ENCODE data around the gene LDB2.

The LDB2 gene

GRCh38 chr4:16809064-16809463 is 89.4 kb downstream of the LDB2 start:
- Histone ChIP-seq H4K8ac (ENCODE audit: low read depth, low read length) (no peak overlapping the region), H2BK120ac (ENCODE audit: low read depth, low read length) (no peak overlapping the region), H3K4ac (ENCODE audit: low read depth, low read length) (no peak overlapping the region), H2BK15ac (replicated peaks; ENCODE audit: low read depth) (no peak overlapping the region), H2AK5ac (ENCODE audit: low read length) (no peak overlapping the region), H4K5ac (ENCODE audit: low read length) (no peak overlapping the region), H3K4me1 (ENCODE audit: control insufficient read depth, low read depth, low read length) (no peaks in the 10 kb centered on the region), H3K9ac (ENCODE audit: low read length) (no peak overlapping the region), H3K18ac (ENCODE audit: low read length) (no peak overlapping the region), H3K4me2 (ENCODE audit: low read length) (no peak overlapping the region), H3K56ac (ENCODE audit: low read length) (no peak overlapping the region), H3K4me3 (ENCODE audit: low read length) (no peak overlapping the region), H3K27ac (ENCODE audit: low read depth, low read length) (no peak overlapping the region), H2BK5ac (ENCODE audit: low read length) (no peak overlapping the region), H3K23ac (ENCODE audit: low read length) (no peak overlapping the region), H3K79me1 (ENCODE audit: low read length) (peaks cover 12% of the 10 kb centered on the region), H3K36me3 (ENCODE audit: control insufficient read depth, insufficient read depth, low read length) (no peaks in the 10 kb centered on the region), H3K79me2 (ENCODE audit: control insufficient read depth, insufficient read depth, low read length) (no peaks in the 10 kb centered on the region), H3K27me3 (ENCODE audit: insufficient read depth, low read length, poor library complexity) (no peaks in the 10 kb centered on the region)
- DNase-seq = no peak
- WGBS (ENCODE audit: extremely low coverage, insufficient coverage, low lambda C conversion rate) = no CpG with 5 or more reads among the region's 2 CpGs

- H3K79me2 ChIP-seq (ENCODE audit: control insufficient read depth, insufficient read depth, low read length) = no peaks in the 10 kb centered on the region
- H3K4me1 ChIP-seq (ENCODE audit: control insufficient read depth, low read depth, low read length) = no peaks in the 10 kb centered on the region
- no peak overlapping the region for H4K8ac ChIP-seq (ENCODE audit: low read depth, low read length)
- H3K23ac ChIP-seq (ENCODE audit: low read length) = no peak overlapping the region
- H3K18ac ChIP-seq (ENCODE audit: low read length) = no peak overlapping the region
- no peaks in the 10 kb centered on the region for H3K36me3 ChIP-seq (ENCODE audit: control insufficient read depth, insufficient read depth, low read length)
- H2BK120ac ChIP-seq (ENCODE audit: low read depth, low read length) = no peak overlapping the region
- H4K5ac ChIP-seq (ENCODE audit: low read length) = no peak overlapping the region
- no peak overlapping the region for H3K4me2 ChIP-seq (ENCODE audit: low read length)
- H3K79me1 ChIP-seq (ENCODE audit: low read length) = peaks cover 10% of the 10 kb centered on the region
- no peak overlapping the region for H2BK5ac ChIP-seq (ENCODE audit: low read length)
- H3K27ac ChIP-seq (ENCODE audit: low read depth, low read length) = no peak overlapping the region
- H2AK5ac ChIP-seq (ENCODE audit: low read length) = no peak overlapping the region
- H3K9ac ChIP-seq (ENCODE audit: low read length) = no peak overlapping the region
- H3K56ac ChIP-seq (ENCODE audit: low read length) = no peak overlapping the region
- DNase-seq = no peak
- H3K4ac ChIP-seq (ENCODE audit: low read depth, low read length) = no peak overlapping the region
- no peak overlapping the region for H2BK15ac ChIP-seq (replicated peaks; ENCODE audit: low read depth)
- no peak overlapping the region for H3K4me3 ChIP-seq (ENCODE audit: low read length)
- no peaks in the 10 kb centered on the region for H3K27me3 ChIP-seq (ENCODE audit: insufficient read depth, low read length, poor library complexity)
Observed at GRCh38 chr4:16807355-16807754, 91.1 kb downstream of the LDB2 start.

GRCh38 chr4:16804581-16804980 is 93.9 kb downstream of the LDB2 start:
- Histone ChIP-seq H2AK5ac (ENCODE audit: low read length) (no peak overlapping the region), H3K18ac (ENCODE audit: low read length) (no peak overlapping the region), H4K5ac (ENCODE audit: low read length) (no peak overlapping the region), H3K79me1 (ENCODE audit: low read length) (peaks cover 5% of the 10 kb centered on the region), H2BK5ac (ENCODE audit: low read length) (no peak overlapping the region), H3K27me3 (ENCODE audit: insufficient read depth, low read length, poor library complexity) (no peaks in the 10 kb centered on the region), H3K4me2 (ENCODE audit: low read length) (no peak overlapping the region), H4K8ac (ENCODE audit: low read depth, low read length) (no peak overlapping the region), H3K9ac (ENCODE audit: low read length) (no peak overlapping the region), H2BK120ac (ENCODE audit: low read depth, low read length) (no peak overlapping the region), H3K27ac (ENCODE audit: low read depth, low read length) (no peak overlapping the region), H3K4me3 (ENCODE audit: low read length) (no peak overlapping the region), H3K23ac (ENCODE audit: low read length) (no peak overlapping the region), H3K4me1 (ENCODE audit: control insufficient read depth, low read depth, low read length) (no peaks in the 10 kb centered on the region), H3K79me2 (ENCODE audit: control insufficient read depth, insufficient read depth, low read length) (no peaks in the 10 kb centered on the region), H2BK15ac (replicated peaks; ENCODE audit: low read depth) (no peak overlapping the region), H3K36me3 (ENCODE audit: control insufficient read depth, insufficient read depth, low read length) (peaks cover 2% of the 10 kb centered on the region), H3K56ac (ENCODE audit: low read length) (no peak overlapping the region), H3K4ac (ENCODE audit: low read depth, low read length) (no peak overlapping the region)
- no peak for DNase-seq

DNA sequence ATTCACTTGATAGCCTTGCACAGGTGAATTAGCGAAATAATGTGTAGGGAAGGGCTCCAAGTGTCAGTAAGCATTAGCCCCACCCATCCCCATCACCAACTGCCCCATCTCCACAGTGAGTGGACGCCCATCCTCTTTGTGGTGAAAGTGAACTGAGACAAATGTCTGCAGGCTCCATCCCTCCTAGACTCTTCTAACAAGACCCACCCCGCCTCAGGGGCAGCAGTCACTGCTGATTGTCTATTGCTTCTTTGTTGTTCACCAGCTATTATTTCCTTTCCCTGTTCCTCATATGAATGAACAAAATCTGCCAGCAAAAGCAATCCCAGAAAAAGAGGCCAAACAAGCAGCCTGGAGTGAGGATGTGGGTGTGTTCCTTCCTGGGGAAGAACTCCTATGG is 96.4 kb downstream of the LDB2 start:
- no peak overlapping the region for H3K23ac ChIP-seq (ENCODE audit: low read length)
- H3K4ac ChIP-seq (ENCODE audit: low read depth, low read length) = no peak overlapping the region
- no peak overlapping the region for H3K4me3 ChIP-seq (ENCODE audit: low read length)
- H3K4me1 ChIP-seq (ENCODE audit: control insufficient read depth, low read depth, low read length) = no peaks in the 10 kb centered on the region
- H3K27me3 ChIP-seq (ENCODE audit: insufficient read depth, low read length, poor library complexity) = no peaks in the 10 kb centered on the region
- WGBS (ENCODE audit: extremely low coverage, insufficient coverage, low lambda C conversion rate) = no CpG with 5 or more reads among the region's 3 CpGs
- no peak overlapping the region for H2BK120ac ChIP-seq (ENCODE audit: low read depth, low read length)
- no peak overlapping the region for H3K18ac ChIP-seq (ENCODE audit: low read length)
- no peak for DNase-seq
- H4K5ac ChIP-seq (ENCODE audit: low read length) = no peak overlapping the region
- H4K8ac ChIP-seq (ENCODE audit: low read depth, low read length) = no peak overlapping the region
- H3K56ac ChIP-seq (ENCODE audit: low read length) = no peak overlapping the region
- H3K79me1 ChIP-seq (ENCODE audit: low read length) = peaks cover 9% of the 10 kb centered on the region
- H3K36me3 ChIP-seq (ENCODE audit: control insufficient read depth, insufficient read depth, low read length) = peaks cover 2% of the 10 kb centered on the region
- H2BK15ac ChIP-seq (replicated peaks; ENCODE audit: low read depth) = no peak overlapping the region
- no peaks in the 10 kb centered on the region for H3K79me2 ChIP-seq (ENCODE audit: control insufficient read depth, insufficient read depth, low read length)
- no peak overlapping the region for H2AK5ac ChIP-seq (ENCODE audit: low read length)
- no peak overlapping the region for H3K9ac ChIP-seq (ENCODE audit: low read length)
- no peak overlapping the region for H3K4me2 ChIP-seq (ENCODE audit: low read length)
- no peak overlapping the region for H2BK5ac ChIP-seq (ENCODE audit: low read length)
- no peak overlapping the region for H3K27ac ChIP-seq (ENCODE audit: low read depth, low read length)

GRCh38 chr4:16801356-16801755 is 97.1 kb downstream of the LDB2 start:
- H4K5ac ChIP-seq (ENCODE audit: low read length) = no peak overlapping the region
- H4K8ac ChIP-seq (ENCODE audit: low read depth, low read length) = no peak overlapping the region
- no peaks in the 10 kb centered on the region for H3K27me3 ChIP-seq (ENCODE audit: insufficient read depth, low read length, poor library complexity)
- H2BK120ac ChIP-seq (ENCODE audit: low read depth, low read length) = no peak overlapping the region
- H3K4me2 ChIP-seq (ENCODE audit: low read length) = no peak overlapping the region
- H3K27ac ChIP-seq (ENCODE audit: low read depth, low read length) = no peak overlapping the region
- H2AK5ac ChIP-seq (ENCODE audit: low read length) = no peak overlapping the region
- H3K23ac ChIP-seq (ENCODE audit: low read length) = no peak overlapping the region
- no peak overlapping the region for H2BK5ac ChIP-seq (ENCODE audit: low read length)
- WGBS (ENCODE audit: extremely low coverage, insufficient coverage, low lambda C conversion rate) = no CpG with 5 or more reads among the region's 3 CpGs
- H3K4me3 ChIP-seq (ENCODE audit: low read length) = no peak overlapping the region
- H3K56ac ChIP-seq (ENCODE audit: low read length) = no peak overlapping the region
- H3K4ac ChIP-seq (ENCODE audit: low read depth, low read length) = no peak overlapping the region
- no peak for DNase-seq
- peaks cover 2% of the 10 kb centered on the region for H3K36me3 ChIP-seq (ENCODE audit: control insufficient read depth, insufficient read depth, low read length)
- H3K79me2 ChIP-seq (ENCODE audit: control insufficient read depth, insufficient read depth, low read length) = peaks cover 2% of the 10 kb centered on the region
- no peak overlapping the region for H2BK15ac ChIP-seq (replicated peaks; ENCODE audit: low read depth)
- H3K18ac ChIP-seq (ENCODE audit: low read length) = no peak overlapping the region
- H3K4me1 ChIP-seq (ENCODE audit: control insufficient read depth, low read depth, low read length) = peaks cover 3% of the 10 kb centered on the region
- H3K79me1 ChIP-seq (ENCODE audit: low read length) = peaks cover 13% of the 10 kb centered on the region
- no peak overlapping the region for H3K9ac ChIP-seq (ENCODE audit: low read length)

DNA sequence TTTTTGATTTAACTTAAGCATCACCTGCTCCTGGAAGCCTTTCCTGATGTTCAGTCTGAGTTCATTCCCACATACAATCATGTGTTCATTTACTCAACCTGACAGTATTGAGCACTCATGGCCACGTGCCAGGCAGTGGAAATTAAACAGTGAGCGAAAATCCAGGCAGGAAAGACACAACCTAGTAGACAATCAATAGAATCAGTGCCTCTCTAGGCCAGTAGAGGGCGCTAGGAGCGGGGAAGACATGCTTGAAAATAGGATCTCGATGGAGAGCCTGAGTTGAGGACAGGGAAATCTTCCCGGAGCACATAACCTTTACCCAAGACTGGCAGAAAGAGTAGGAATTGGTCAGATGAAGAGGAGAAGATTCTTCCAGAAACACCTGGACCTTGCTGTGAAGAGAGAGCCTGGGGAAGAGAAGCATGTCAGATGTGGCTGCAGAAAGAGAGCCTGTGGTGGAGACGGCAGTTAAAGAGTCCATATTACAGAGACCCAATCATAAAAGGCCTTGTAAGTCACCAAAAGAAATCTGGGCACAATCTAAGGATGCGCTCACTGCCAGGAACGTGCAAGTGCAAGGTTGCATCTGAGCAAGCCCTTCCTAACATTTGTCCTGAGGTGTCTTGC is 103.5 kb downstream of the LDB2 start:
- Histone ChIP-seq H3K56ac (ENCODE audit: low read length) (peak overlapping the region; percentile 66), H2BK5ac (ENCODE audit: low read length) (peak overlapping the region; percentile 39), H4K5ac (ENCODE audit: low read length) (no peak overlapping the region), H3K4me3 (ENCODE audit: low read length) (no peak overlapping the region), H3K4ac (ENCODE audit: low read depth, low read length) (no peak overlapping the region), H4K8ac (ENCODE audit: low read depth, low read length) (no peak overlapping the region), H3K4me2 (ENCODE audit: low read length) (no peak overlapping the region), H3K79me1 (ENCODE audit: low read length) (peaks cover 21% of the 10 kb centered on the region), H3K36me3 (ENCODE audit: control insufficient read depth, insufficient read depth, low read length) (no peaks in the 10 kb centered on the region), H3K79me2 (ENCODE audit: control insufficient read depth, insufficient read depth, low read length) (peaks cover 6% of the 10 kb centered on the region), H3K27ac (ENCODE audit: low read depth, low read length) (peak overlapping the region; percentile 53), H3K9ac (ENCODE audit: low read length) (peak overlapping the region; percentile 14), H2BK120ac (ENCODE audit: low read depth, low read length) (no peak overlapping the region), H2BK15ac (replicated peaks; ENCODE audit: low read depth) (no peak overlapping the region), H3K27me3 (ENCODE audit: insufficient read depth, low read length, poor library complexity) (no peaks in the 10 kb centered on the region), H3K4me1 (ENCODE audit: control insufficient read depth, low read depth, low read length) (peaks cover 8% of the 10 kb centered on the region), H2AK5ac (ENCODE audit: low read length) (no peak overlapping the region), H3K18ac (ENCODE audit: low read length) (no peak overlapping the region), H3K23ac (ENCODE audit: low read length) (peak overlapping the region; percentile 32)
- DNase-seq = peak; percentile 85
- WGBS (ENCODE audit: extremely low coverage, insufficient coverage, low lambda C conversion rate) = no CpG with 5 or more reads among the region's 9 CpGs

All from mesendoderm (in vitro differentiated cells).